Prostate gland (tissue), 2 donors: ENCODE results near the gene GPR179. TPM values are rescaled to one million over a fixed set of nuclear protein-coding genes. Genes with fewer than 3 reads are reported as not detected.
A peak's percentile ranks its signal among the peaks of the same experiment; 100 is the strongest.

ENCODE experiments used
- DNase-seq: peaks from one replicate; pipeline ENCODE4 v3.0.0-alpha.2; 2019; ENCODE audit warnings: low spot score
- H3K27ac ChIP-seq, 2 donors: fragments of 200-600 bp; sonication (generic); 2 replicates each; pipeline ENCODE4 v1.5.1; 2017 to 2019
- H3K27me3 ChIP-seq: fragments of 200-600 bp; sonication (generic); replicated peaks from 2 replicates; pipeline ENCODE4 v1.5.1; 2019; ENCODE audit not compliant: insufficient read depth
- H3K36me3 ChIP-seq, 2 donors: fragments of 200-600 bp; sonication (generic); 1 replicate in 1 of 2; 2 replicates in 1 of 2; pipeline versions ENCODE4 v1.5.1 to v1.8.1; 2017 to 2019
- H3K4me1 ChIP-seq: fragments of 200-600 bp; sonication (generic); replicated peaks from 2 replicates; pipeline ENCODE4 v1.5.1; 2019
- H3K4me3 ChIP-seq, 2 donors: fragments of 200-600 bp; sonication (generic); 2 replicates each; pipeline ENCODE4 v1.5.1; 2017 to 2019
- H3K9me3 ChIP-seq: fragments of 200-600 bp; sonication (generic); 2 replicates; pipeline ENCODE4 v1.5.1; 2017
- CTCF ChIP-seq, 4 experiments: fragments of 200-600 bp in 2 of 4; fragments of 450-650 bp in 2 of 4; sonication (generic) in 2 of 4; IDR thresholded peaks; 1 replicate in 3 of 4; 2 replicates in 1 of 4; pipeline ENCODE4 v1.5.1; 2016 to 2019; ENCODE audit warnings: antibody characterized with exemption in 4 of 4, mild to moderate bottlenecking in 2 of 4, moderate library complexity in 2 of 4
- POLR2A ChIP-seq: fragments of 450-650 bp; IDR thresholded peaks from one replicate; pipeline ENCODE4 v1.6.1; 2016; ENCODE audit warnings: antibody characterized with exemption, mild to moderate bottlenecking
- POLR2AphosphoS5 ChIP-seq: sonication (generic); formaldehyde crosslinking; IDR thresholded peaks from one replicate; pipeline ENCODE4 v1.6.1; 2017; ENCODE audit warnings: antibody characterized with exemption
- WGBS: methylation state at CpG from one replicate; pipeline ENCODE4 v1.1.5; 2018; 5-methylcytosine and 5-hydroxymethylcytosine counted together
- intact Hi-C: fragments of 100-400 bp; cut with DNase I; formaldehyde crosslinking; loops from one replicate; pipeline ENCODE4 v1.14.2; 2022
- total RNA-seq, 2 donors: library from RNA; depleted of rRNA; stranded (reverse); fragments of >200 nt; gene quantifications; one replicate each; pipeline ENCODE4 v1.1.0, GENCODE V29; 2016

GPR179 gene
- total RNA-seq, 2 donors from 2014 or later = 0.14 to 0.40 TPM

- Histone ChIP-seq H3K27me3 (peaks cover under 1% of the 10 kb centered on the region), H3K27ac (no peak overlapping the region), H3K9me3 (no peaks in the 10 kb centered on the region), H3K4me3 (no peak overlapping the region), H3K36me3 (no peaks in the 10 kb centered on the region), H3K4me1 (no peaks in the 10 kb centered on the region)
- no peak for DNase-seq
- intact Hi-C loops = no loop called here
- 70% methylated on average over 5 of the region's 5 CpGs for WGBS
- TF ChIP-seq POLR2A = no peak
- TF ChIP-seq POLR2AphosphoS5 = no peak
- no peak for TF ChIP-seq CTCF (IDR thresholded peaks at IDR 0.05)
Measured at GRCh38 chr17:38338053-38338452, 5.7 kb downstream of the GPR179 start.

- intact Hi-C loops = no loop called here
Measured at GRCh38 chr17:38336838-38337237, 6.9 kb downstream of the GPR179 start.

GRCh38 chr17:38334480-38335364 is 9.0 kb downstream of the GPR179 start:
- no peak for DNase-seq
- H3K27ac ChIP-seq = no peak overlapping the region
- 86% methylated on average over 30 of the region's 30 CpGs for WGBS
- TF ChIP-seq POLR2AphosphoS5 (no peak), CTCF (IDR thresholded peaks at IDR 0.05) (no peak), POLR2A (no peak)
- intact Hi-C loops = no loop called here
- H3K4me3 ChIP-seq = no peak overlapping the region
- H3K36me3 ChIP-seq = no peaks in the 10 kb centered on the region
- H3K27me3 ChIP-seq = peaks cover 2% of the 10 kb centered on the region
- no peaks in the 10 kb centered on the region for H3K4me1 ChIP-seq
- H3K9me3 ChIP-seq = no peaks in the 10 kb centered on the region

More at GRCh38 chr17:38336838-38337237, 6.9 kb downstream of the GPR179 start:
- 91% methylated on average over 8 of the region's 11 CpGs for whole genome bisulfite sequencing
- Histone ChIP-seq H3K4me3 (no peak overlapping the region), H3K27me3 (peaks cover 2% of the 10 kb centered on the region), H3K27ac (no peak overlapping the region), H3K4me1 (no peaks in the 10 kb centered on the region), H3K9me3 (no peaks in the 10 kb centered on the region), H3K36me3 (no peaks in the 10 kb centered on the region)
- DNase-seq = no peak
- TF ChIP-seq POLR2AphosphoS5 = no peak
- no peak for TF ChIP-seq CTCF (IDR thresholded peaks at IDR 0.05)
- TF ChIP-seq POLR2A = no peak

- TF ChIP-seq CTCF (IDR thresholded peaks at IDR 0.05) = peak in 1 of 4 experiments; percentile 16
- TF ChIP-seq POLR2AphosphoS5 = no peak
- no peak for TF ChIP-seq POLR2A
- H3K4me3 ChIP-seq = no peak overlapping the region
- no peaks in the 10 kb centered on the region for H3K4me1 ChIP-seq
- no peaks in the 10 kb centered on the region for H3K36me3 ChIP-seq
- WGBS = 56% methylated on average over 12 of the region's 12 CpGs
- no peak for DNase-seq
- intact Hi-C loops = no loop called here
- H3K27ac ChIP-seq = no peak overlapping the region
- no peaks in the 10 kb centered on the region for H3K9me3 ChIP-seq
- peaks cover 2% of the 10 kb centered on the region for H3K27me3 ChIP-seq
Measured at GRCh38 chr17:38333635-38334295, 10.0 kb downstream of the GPR179 start.
